K562 (cell line): Measurements from ENCODE around the gene EGR1. TPM values are rescaled to one million over a fixed set of nuclear protein-coding genes. Genes with fewer than 3 reads are reported as not detected.

Experiments used
- HINFP ChIP-seq: fragments of 450-650 bp; conservative IDR thresholded peaks from 2 replicates; pipeline ENCODE4 v1.6.1; 2016; ENCODE audit warnings: missing genetic modification characterization, low read depth, mild to moderate bottlenecking, control low read depth, missing compliant biosample characterization
- HOXB6 ChIP-seq: fragments of 250-450 bp; sonication (Bioruptor Pico); IDR thresholded peaks from 2 replicates; pipeline ENCODE4 v1.5.1; 2022; ENCODE audit warnings: mild to moderate bottlenecking, borderline replicate concordance
- RERE ChIP-seq: sonication (generic); formaldehyde crosslinking; IDR thresholded peaks from 2 replicates; pipeline ENCODE4 v1.8.0; 2023; ENCODE audit warnings: missing genetic modification reagents, mild to moderate bottlenecking, borderline replicate concordance
- REST ChIP-seq, 2 experiments: fragments of 450-650 bp; formaldehyde crosslinking in 1 of 2; IDR thresholded peaks; 2 replicates each; pipeline versions ENCODE4 v1.4.0 to v1.6.1; 2014 to 2020; ENCODE audit warnings: mild to moderate bottlenecking in 2 of 2, borderline replicate concordance in 1 of 2, low read depth in 1 of 2
- SREBF2 ChIP-seq: sonication (generic); formaldehyde crosslinking; IDR thresholded peaks from 2 replicates; pipeline ENCODE4 v1.4.0; 2020; ENCODE audit warnings: mild to moderate bottlenecking, missing genetic modification reagents
- TAF7 ChIP-seq: fragments of 450-650 bp; IDR thresholded peaks from 2 replicates; pipeline ENCODE4 v1.6.1; 2016; ENCODE audit warnings: missing genetic modification characterization, missing compliant biosample characterization
- ZNF212 ChIP-seq: fragments of 450-650 bp; formaldehyde crosslinking; IDR thresholded peaks from 2 replicates; pipeline ENCODE4 v1.4.0; 2020; ENCODE audit warnings: mild to moderate bottlenecking
- polyA plus RNA-seq, 8 experiments: library from polyadenylated mRNA; depleted of rRNA in 4 of 8; stranded (reverse) in 5 of 8; unstranded in 3 of 8; fragments of >200 nt; fragmentation: Nextera tagmentation in 2 of 8; fragmentation: Illumina TruSeq in 1 of 8; extraction: Ambion mirVana in 2 of 8; extraction: Trizol in 1 of 8; gene quantifications; 2 replicates each; pipeline versions ENCODE4 v1.2.1 to v1.2.3, GENCODE V29; 2011 to 2014; ENCODE audit warnings: inconsistent platforms in 1 of 8, missing spikeins in 1 of 8
- total RNA-seq, 7 experiments: library from RNA; depleted of rRNA in 6 of 7; stranded (reverse); fragments of >200 nt in 6 of 7; fragmentation: Illumina TruSeq in 2 of 7; extraction: Trizol in 2 of 7; gene quantifications; 2 replicates each; pipeline versions ENCODE4 v1.2.1 to v1.2.3, GENCODE V29; 2011 to 2021; ENCODE audit warnings: low replicate concordance in 1 of 7
- TF ChIP-seq, protein P1 (sequence below): fragments of 450-650 bp; formaldehyde crosslinking; IDR thresholded peaks from 2 replicates; pipeline ENCODE4 v1.4.0; 2022; ENCODE audit warnings: mild to moderate bottlenecking, moderate library complexity

EGR1 gene
- total and polyA plus RNA-seq, 9 of the 15 experiments (the other 6 are each of a cell fraction or from before 2014, with no cell fraction given) = 1.3 to 132 (median 21.5) TPM

DNA sequence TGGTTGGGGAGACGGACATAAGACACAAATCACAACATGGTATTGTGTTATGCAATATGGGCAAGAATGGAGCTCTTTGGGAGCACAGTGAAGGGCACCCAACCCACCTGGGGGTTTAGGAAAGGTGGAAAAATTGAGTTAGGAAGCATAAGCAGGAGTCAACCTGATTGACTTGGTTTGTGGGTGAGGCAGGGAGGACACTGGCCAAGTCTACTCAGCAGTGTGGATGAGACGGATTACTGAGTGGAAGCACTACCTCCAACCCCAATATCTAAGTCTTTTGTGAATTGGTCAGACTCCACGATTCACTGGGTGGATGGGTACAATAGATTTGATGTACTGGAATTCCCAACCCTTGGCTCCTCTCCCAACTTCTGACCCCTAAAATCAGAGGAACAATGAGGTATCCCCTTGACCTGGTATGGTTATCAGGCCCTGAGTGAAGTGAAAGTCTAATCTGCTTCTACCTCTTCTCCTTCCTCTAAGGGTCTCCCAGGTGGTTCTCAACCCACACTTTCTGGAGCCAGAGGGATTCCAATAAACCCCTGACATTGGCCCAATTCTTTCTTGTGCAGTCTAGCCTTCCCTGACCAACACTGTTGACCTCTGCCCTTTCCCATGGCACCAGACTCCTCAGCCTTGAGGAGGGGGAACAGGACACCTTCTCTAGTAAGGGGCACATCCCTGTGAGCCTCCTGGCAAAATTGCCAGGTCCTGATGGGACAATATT is 5.2 kb downstream of the EGR1 start (continued):
- TF ChIP-seq RERE (CRISPR knock-in tag) = no peak
- no peak for TF ChIP-seq TAF7 (tag)
- no peak for TF ChIP-seq HOXB6 (CRISPR knock-in tag)
- TF ChIP-seq REST (IDR thresholded peaks at IDR 0.05; ENCODE audit: borderline replicate concordance) = 0 out of 2 replicates have a peak, but pooled peaks have one; percentile 4
- TF ChIP-seq REST (CRISPR knock-in tag; IDR thresholded peaks at IDR 0.05; ENCODE audit: low read depth) = no peak
- TF ChIP-seq SREBF2 (CRISPR knock-in tag) = no peak
- TF ChIP-seq, protein P1, sequence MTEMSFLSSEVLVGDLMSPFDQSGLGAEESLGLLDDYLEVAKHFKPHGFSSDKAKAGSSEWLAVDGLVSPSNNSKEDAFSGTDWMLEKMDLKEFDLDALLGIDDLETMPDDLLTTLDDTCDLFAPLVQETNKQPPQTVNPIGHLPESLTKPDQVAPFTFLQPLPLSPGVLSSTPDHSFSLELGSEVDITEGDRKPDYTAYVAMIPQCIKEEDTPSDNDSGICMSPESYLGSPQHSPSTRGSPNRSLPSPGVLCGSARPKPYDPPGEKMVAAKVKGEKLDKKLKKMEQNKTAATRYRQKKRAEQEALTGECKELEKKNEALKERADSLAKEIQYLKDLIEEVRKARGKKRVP (CRISPR knock-in tag) = no peak
- TF ChIP-seq HINFP (tag) = no peak
- TF ChIP-seq ZNF212 (CRISPR knock-in tag) = no peak
